ENCODE data around the gene MYOM3. TPM values are rescaled to one million over a fixed set of nuclear protein-coding genes. Genes with fewer than 3 reads are reported as not detected.

Gene MYOM3
- total RNA-seq, 4 donors from 2014 or later, result 1.5 to 1.9 (median 1.7) TPM

- no peak for DNase-seq (ENCODE audit: low spot score in 2 of 2)
- no peak overlapping the region for H3K4me3 ChIP-seq (ENCODE audit: low read depth, poor library complexity, severe bottlenecking)
- TF ChIP-seq POLR2A (IDR thresholded peaks at IDR 0.05) (no peak), CTCF (IDR thresholded peaks at IDR 0.05) (no peak)
- WGBS, 2 donors, result 83 to 88% methylated on average over 17 of the region's 17 CpGs
- intact Hi-C loops (cut with DNase I; ENCODE audit: low total_unique reads), result no loop called here
Measured at GRCh38 chr1:24140741-24141181, 28.8 kb upstream of the MYOM3 start.

GRCh38 chr1:24139841-24140425 is 28.0 kb upstream of the MYOM3 start:
- intact Hi-C loops (cut with DNase I; ENCODE audit: low total_unique reads), result no loop called here
- TF ChIP-seq POLR2A (IDR thresholded peaks at IDR 0.05) (no peak), CTCF (IDR thresholded peaks at IDR 0.05) (no peak)
- no peak overlapping the region for H3K4me3 ChIP-seq (ENCODE audit: low read depth, poor library complexity, severe bottlenecking)
- WGBS, 2 donors, result 89 to 91% methylated on average over 11 of the region's 11 CpGs
- no peak for DNase-seq (ENCODE audit: low spot score in 2 of 2)

- intact Hi-C loops (cut with DNase I; ENCODE audit: low total_unique reads), result no loop called here
- DNase-seq (ENCODE audit: low spot score in 2 of 2), result no peak
- H3K4me3 ChIP-seq (ENCODE audit: low read depth, poor library complexity, severe bottlenecking), result no peak overlapping the region
- TF ChIP-seq CTCF (IDR thresholded peaks at IDR 0.05) (no peak), POLR2A (IDR thresholded peaks at IDR 0.05) (no peak)
- WGBS, 2 donors, result 64 to 71% methylated on average over 2 of the region's 2 CpGs
Measured at GRCh38 chr1:24139222-24139489, 27.2 kb upstream of the MYOM3 start.

GRCh38 chr1:24138476-24139221 is 26.7 kb upstream of the MYOM3 start:
- no peak overlapping the region for H3K4me3 ChIP-seq (ENCODE audit: low read depth, poor library complexity, severe bottlenecking)
- 60 to 62% methylated on average over 13 of the region's 13 CpGs for WGBS, 2 donors
- no peak for TF ChIP-seq CTCF (IDR thresholded peaks at IDR 0.05)
- no peak for TF ChIP-seq POLR2A (IDR thresholded peaks at IDR 0.05)
- intact Hi-C loops (cut with DNase I; ENCODE audit: low total_unique reads), result no loop called here
- DNase-seq (ENCODE audit: low spot score in 2 of 2), result no peak

GRCh38 chr1:24136956-24137539 is 25.1 kb upstream of the MYOM3 start:
- no peak for DNase-seq (ENCODE audit: low spot score in 2 of 2)
- H3K4me3 ChIP-seq (ENCODE audit: low read depth, poor library complexity, severe bottlenecking), result no peak overlapping the region
- TF ChIP-seq CTCF (IDR thresholded peaks at IDR 0.05), result no peak
- TF ChIP-seq POLR2A (IDR thresholded peaks at IDR 0.05), result no peak
- intact Hi-C loops (cut with DNase I; ENCODE audit: low total_unique reads), result no loop called here
- WGBS, 2 donors, result 89 to 91% methylated on average over 15 of the region's 15 CpGs
